Type B pancreatic cell (in vitro differentiated cells): ENCODE measurements around the gene CASP8. TPM values are rescaled to one million over a fixed set of nuclear protein-coding genes. Genes with fewer than 3 reads are reported as not detected.

ENCODE experiments used
- DNase-seq: peaks from one replicate; pipeline ENCODE4 v3.0.0; 2021; ENCODE audit warnings: mixed read lengths; ENCODE audit not compliant: unreplicated experiment; ENCODE audit errors: extremely low spot score
- H3K27ac Mint-ChIP-seq: 2 replicates; pipeline ENCODE4 v1.8.0; 2021; ENCODE audit warnings: mild to moderate bottlenecking, mixed read lengths
- H3K27me3 Mint-ChIP-seq: 2 replicates; pipeline ENCODE4 v1.8.0; 2021; ENCODE audit warnings: mixed read lengths
- H3K36me3 Mint-ChIP-seq: 2 replicates; pipeline ENCODE4 v1.8.0; 2021; ENCODE audit warnings: mixed read lengths
- H3K4me1 Mint-ChIP-seq: one replicate; pipeline ENCODE4 v1.8.0; 2021; ENCODE audit warnings: mixed read lengths; ENCODE audit not compliant: unreplicated experiment
- H3K4me3 Mint-ChIP-seq: 2 replicates; pipeline ENCODE4 v1.8.0; 2021; ENCODE audit warnings: mild to moderate bottlenecking, mixed read lengths
- H3K9me3 Mint-ChIP-seq: 2 replicates; pipeline ENCODE4 v1.8.0; 2021; ENCODE audit warnings: mixed read lengths
- total RNA-seq: library from RNA; stranded (reverse); gene quantifications from 2 replicates; pipeline ENCODE4 v1.2.1, GENCODE V29; 2021; ENCODE audit warnings: low replicate concordance
- TF ChIP-seq, protein P1 (sequence below): fragments of 200-600 bp; sonication (generic); conservative IDR thresholded peaks from 2 replicates; pipeline ENCODE4 v1.5.0; 2021; ENCODE audit warnings: antibody characterized with exemption, mild to moderate bottlenecking

Gene CASP8
- total RNA-seq, 1 donor from 2014 or later, result 6.0 TPM

DNA sequence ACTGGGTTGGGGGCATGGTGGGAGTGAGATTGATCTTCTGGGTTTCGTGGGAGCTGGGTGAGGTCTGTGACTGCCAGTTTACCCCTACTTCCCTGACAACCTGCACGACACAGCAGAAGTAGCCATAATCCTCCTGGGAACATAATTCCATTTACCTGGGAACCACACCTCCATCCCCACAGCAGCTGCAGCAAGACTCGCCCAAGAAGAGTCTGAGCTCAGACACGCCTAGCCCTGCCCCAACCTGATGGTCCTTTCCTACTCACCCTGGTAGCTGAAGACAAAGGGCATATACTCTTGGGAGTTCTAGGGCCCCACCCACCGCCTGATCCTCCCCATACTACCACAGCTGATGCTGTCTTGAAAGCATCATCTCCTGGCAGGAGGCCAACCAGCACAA, 53.0 kb downstream of the CASP8 start:
- no peak overlapping the region for H3K27ac Mint-ChIP-seq
- peaks cover 4% of the 10 kb centered on the region for H3K9me3 Mint-ChIP-seq
- DNase-seq, result no peak
- H3K4me1 Mint-ChIP-seq, result no peaks in the 10 kb centered on the region
- no peak overlapping the region for H3K4me3 Mint-ChIP-seq
- no peaks in the 10 kb centered on the region for H3K27me3 Mint-ChIP-seq
- no peaks in the 10 kb centered on the region for H3K36me3 Mint-ChIP-seq
- TF ChIP-seq, protein P1, sequence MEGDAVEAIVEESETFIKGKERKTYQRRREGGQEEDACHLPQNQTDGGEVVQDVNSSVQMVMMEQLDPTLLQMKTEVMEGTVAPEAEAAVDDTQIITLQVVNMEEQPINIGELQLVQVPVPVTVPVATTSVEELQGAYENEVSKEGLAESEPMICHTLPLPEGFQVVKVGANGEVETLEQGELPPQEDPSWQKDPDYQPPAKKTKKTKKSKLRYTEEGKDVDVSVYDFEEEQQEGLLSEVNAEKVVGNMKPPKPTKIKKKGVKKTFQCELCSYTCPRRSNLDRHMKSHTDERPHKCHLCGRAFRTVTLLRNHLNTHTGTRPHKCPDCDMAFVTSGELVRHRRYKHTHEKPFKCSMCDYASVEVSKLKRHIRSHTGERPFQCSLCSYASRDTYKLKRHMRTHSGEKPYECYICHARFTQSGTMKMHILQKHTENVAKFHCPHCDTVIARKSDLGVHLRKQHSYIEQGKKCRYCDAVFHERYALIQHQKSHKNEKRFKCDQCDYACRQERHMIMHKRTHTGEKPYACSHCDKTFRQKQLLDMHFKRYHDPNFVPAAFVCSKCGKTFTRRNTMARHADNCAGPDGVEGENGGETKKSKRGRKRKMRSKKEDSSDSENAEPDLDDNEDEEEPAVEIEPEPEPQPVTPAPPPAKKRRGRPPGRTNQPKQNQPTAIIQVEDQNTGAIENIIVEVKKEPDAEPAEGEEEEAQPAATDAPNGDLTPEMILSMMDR, result no peak

DNA sequence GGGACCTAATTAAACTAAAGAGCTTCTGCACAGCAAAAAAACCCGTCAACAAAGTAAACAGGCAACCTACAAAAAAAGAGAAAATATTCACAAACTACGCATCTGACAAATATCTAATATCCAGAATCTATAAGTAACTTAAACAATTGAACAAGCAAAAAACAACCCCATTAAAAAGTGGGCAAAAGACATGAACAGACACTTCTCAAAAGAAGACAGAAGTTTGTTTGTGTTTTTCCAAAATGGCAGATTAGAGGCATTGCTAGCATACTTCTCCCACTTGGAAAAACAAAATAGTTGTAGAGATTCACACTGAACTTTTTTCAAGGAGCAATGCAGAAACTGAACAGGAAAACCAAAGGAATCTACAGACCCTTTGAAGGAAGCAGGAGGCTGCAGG, 59.2 kb downstream of the CASP8 start:
- Mint-ChIP-seq H3K36me3 (no peaks in the 10 kb centered on the region), H3K27ac (no peak overlapping the region), H3K27me3 (peaks cover 4% of the 10 kb centered on the region), H3K4me1 (no peaks in the 10 kb centered on the region), H3K4me3 (no peak overlapping the region), H3K9me3 (peaks cover 16% of the 10 kb centered on the region)
- no peak for DNase-seq
- TF ChIP-seq, protein P1, result no peak

DNA sequence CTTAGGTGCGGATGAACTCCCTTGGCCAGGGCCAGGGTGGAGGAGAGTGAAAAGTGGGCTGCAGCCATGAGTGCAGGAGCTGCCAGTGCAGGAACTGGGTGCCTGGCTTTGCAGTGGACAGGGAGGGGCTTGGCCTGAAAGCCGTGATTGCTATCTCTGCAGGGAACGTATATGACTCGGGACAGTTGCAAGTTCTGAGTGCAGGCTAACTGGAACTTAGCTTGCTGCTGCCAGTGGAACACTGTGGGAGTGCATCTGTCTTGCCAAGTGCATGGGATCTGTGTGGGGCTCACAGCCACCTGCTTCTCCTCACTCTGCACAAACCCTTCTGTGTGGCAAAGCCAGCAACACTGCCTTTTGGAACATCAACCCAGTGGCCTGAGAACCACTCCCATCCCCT, 59.9 kb downstream of the CASP8 start:
- Mint-ChIP-seq H3K27me3 (peaks cover 4% of the 10 kb centered on the region), H3K4me3 (no peak overlapping the region), H3K36me3 (no peaks in the 10 kb centered on the region), H3K4me1 (no peaks in the 10 kb centered on the region), H3K9me3 (peaks cover 12% of the 10 kb centered on the region), H3K27ac (no peak overlapping the region)
- no peak for DNase-seq
- TF ChIP-seq, protein P1, result no peak

DNA sequence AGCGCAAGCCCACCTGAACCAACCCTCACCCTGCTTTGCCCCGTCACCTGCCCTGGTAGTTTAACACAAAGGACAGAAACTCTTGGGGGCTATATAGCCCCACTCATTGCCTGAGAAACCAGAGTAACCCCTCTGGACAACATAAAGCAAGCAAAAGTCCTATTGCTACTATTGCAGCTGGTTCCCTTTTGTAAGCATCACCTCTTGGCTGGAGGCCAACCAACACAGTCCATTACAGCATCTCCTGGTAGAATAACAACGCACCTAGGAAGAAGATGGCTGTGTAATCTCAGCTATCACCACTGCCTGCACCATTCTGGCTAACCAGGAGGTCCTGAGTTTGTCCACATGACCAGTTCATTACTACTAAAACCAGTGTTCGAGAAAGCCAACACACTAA, 60.4 kb downstream of the CASP8 start:
- H3K4me3 Mint-ChIP-seq, result no peak overlapping the region
- H3K27me3 Mint-ChIP-seq, result peaks cover 4% of the 10 kb centered on the region
- TF ChIP-seq, protein P1, result no peak
- peaks cover 12% of the 10 kb centered on the region for H3K9me3 Mint-ChIP-seq
- no peak overlapping the region for H3K27ac Mint-ChIP-seq
- no peaks in the 10 kb centered on the region for H3K36me3 Mint-ChIP-seq
- DNase-seq, result no peak
- H3K4me1 Mint-ChIP-seq, result no peaks in the 10 kb centered on the region

DNA sequence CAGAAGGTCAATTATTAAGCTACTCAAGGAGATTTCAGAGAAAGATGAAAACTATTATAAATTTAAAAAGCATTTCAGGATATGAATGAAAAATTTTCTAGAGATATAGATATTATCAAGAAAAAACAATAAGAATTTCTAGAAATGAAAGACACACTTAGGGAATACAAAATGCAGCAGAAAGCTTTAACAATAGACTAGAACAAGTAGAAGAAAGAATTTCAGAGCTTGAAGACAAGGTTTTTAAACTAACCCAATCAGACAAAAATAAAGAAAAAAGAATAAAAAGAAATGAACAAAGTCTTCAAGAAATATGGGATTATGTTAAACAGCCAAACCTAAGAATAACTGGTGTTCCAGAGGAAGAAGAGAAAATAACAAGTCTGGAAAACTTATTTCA, 62.4 kb downstream of the CASP8 start:
- Mint-ChIP-seq H3K4me1 (no peaks in the 10 kb centered on the region), H3K9me3 (peaks cover 12% of the 10 kb centered on the region), H3K36me3 (no peaks in the 10 kb centered on the region), H3K27me3 (peaks cover 4% of the 10 kb centered on the region), H3K4me3 (no peak overlapping the region), H3K27ac (no peak overlapping the region)
- TF ChIP-seq, protein P1, result no peak
- no peak for DNase-seq

DNA sequence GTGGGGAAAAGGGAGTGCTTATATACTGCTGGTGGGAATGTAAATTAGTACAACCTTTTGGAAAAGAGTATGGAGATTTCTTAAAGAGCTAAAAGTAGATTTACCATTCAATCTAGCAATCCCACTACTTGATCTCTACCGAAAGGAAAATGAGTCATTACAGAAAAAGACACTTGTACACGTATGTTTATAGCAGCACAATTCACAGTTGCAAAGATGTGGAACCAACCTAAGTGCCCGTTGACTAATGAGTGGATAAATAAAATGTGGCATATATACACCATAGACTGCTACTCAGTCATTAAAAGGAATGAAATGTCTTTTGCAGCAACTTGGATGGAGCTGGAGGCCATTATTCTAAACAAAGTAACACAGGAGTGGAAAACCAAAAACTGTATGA, 67.3 kb downstream of the CASP8 start:
- no peaks in the 10 kb centered on the region for H3K4me1 Mint-ChIP-seq
- no peaks in the 10 kb centered on the region for H3K36me3 Mint-ChIP-seq
- no peaks in the 10 kb centered on the region for H3K27me3 Mint-ChIP-seq
- H3K4me3 Mint-ChIP-seq, result no peak overlapping the region
- peaks cover 7% of the 10 kb centered on the region for H3K9me3 Mint-ChIP-seq
- TF ChIP-seq, protein P1, result no peak
- no peak for DNase-seq
- H3K27ac Mint-ChIP-seq, result no peak overlapping the region
